ENCODE data around the gene CDK10.

GRCh38 chr16:89716493-89716892 lies 30.0 kb downstream of the CDK10 start:
- TF ChIP-seq POLR2A (IDR thresholded peaks at IDR 0.05; ENCODE audit: low read length) = no peak
- no peak for TF ChIP-seq GATA1 (IDR thresholded peaks at IDR 0.05; ENCODE audit: low read depth, low read length)

Data from erythroblast (primary cell).